Astrocyte of the cerebellum (primary cell): ENCODE measurements around the gene FAM184B.

ENCODE experiments used
- DNase-seq: peaks from one replicate; pipeline ENCODE4 v3.0.0-alpha.2; 2011; ENCODE audit warnings: low read depth
- H3K4me3 ChIP-seq: 2 replicates; pipeline ENCODE4 v1.5.1; 2011; ENCODE audit warnings: mild to moderate bottlenecking, low read depth, low read length, moderate library complexity
- in situ Hi-C: cut with HindIII; loops from 2 replicates; pipeline ENCODE4 v1.10.0; 2017; ENCODE audit warnings: low sequenced_read_pairs
- TF ChIP-seq, protein P1 (sequence below): IDR thresholded peaks from 2 replicates; pipeline ENCODE4 v1.5.1; 2012; ENCODE audit warnings: low read length, low read depth, moderate library complexity, mild to moderate bottlenecking; ENCODE audit errors: missing control alignments

The FAM184B gene

DNA sequence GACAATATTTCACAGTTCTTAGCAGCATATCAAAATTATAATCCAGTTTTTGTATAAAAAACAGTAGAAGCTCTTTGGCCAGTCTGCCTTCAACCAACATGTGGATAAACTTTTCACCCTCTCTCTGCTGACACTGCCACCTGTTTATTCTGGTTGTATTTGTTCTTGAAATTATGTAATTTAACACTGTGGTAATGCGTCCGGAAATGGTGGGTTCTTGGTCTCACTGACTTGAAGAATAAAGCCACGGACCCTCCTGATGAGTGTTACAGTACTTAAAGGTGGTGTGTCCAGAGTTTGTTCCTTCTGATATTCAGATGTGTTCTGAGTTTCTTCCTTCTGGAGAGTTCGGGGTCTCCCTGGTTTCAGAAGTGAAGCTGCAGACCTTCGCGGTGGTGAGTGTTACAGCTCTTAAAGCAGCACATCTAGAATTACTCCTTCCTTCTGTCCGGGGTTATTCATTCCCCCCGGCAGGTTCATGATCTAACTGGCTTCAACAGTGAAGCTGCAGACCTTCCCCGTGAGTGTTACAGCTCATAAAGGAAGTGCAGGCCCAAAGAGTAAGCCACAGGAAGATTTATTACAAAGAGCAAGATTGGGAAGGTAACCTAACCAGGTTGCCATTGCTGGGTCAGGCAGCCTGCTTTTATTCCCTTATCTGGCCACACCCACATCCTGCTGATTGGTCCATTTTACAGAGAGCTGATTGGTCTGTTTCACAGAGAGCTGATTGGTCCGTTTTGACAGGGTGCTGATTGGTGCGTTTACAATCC lies 15.7 kb downstream of the FAM184B start:
- TF ChIP-seq, protein P1, sequence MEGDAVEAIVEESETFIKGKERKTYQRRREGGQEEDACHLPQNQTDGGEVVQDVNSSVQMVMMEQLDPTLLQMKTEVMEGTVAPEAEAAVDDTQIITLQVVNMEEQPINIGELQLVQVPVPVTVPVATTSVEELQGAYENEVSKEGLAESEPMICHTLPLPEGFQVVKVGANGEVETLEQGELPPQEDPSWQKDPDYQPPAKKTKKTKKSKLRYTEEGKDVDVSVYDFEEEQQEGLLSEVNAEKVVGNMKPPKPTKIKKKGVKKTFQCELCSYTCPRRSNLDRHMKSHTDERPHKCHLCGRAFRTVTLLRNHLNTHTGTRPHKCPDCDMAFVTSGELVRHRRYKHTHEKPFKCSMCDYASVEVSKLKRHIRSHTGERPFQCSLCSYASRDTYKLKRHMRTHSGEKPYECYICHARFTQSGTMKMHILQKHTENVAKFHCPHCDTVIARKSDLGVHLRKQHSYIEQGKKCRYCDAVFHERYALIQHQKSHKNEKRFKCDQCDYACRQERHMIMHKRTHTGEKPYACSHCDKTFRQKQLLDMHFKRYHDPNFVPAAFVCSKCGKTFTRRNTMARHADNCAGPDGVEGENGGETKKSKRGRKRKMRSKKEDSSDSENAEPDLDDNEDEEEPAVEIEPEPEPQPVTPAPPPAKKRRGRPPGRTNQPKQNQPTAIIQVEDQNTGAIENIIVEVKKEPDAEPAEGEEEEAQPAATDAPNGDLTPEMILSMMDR, result no peak
- H3K4me3 ChIP-seq, result no peak overlapping the region
- no peak for DNase-seq
- in situ Hi-C loops, result no loop called here

DNA sequence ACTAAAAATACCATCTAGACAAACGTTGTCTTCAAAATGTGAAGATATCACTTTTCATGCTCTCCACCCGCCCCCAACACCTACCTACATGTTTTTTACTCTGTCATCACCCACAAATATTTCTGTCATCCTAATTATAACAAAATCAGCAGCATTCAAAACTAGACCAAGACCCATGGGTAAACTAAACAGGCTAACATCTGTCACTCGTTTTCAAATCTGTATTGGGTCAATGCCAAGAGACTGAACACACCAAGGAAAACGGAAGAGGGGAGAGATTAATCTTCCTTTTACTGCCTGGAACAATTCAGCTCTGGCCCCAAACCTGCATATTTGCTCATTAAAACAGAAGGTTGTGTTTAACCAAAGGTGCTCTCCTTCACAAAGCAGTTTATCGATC lies 17.5 kb downstream of the FAM184B start:
- H3K4me3 ChIP-seq, result no peak overlapping the region
- in situ Hi-C loops, result no loop called here
- no peak for DNase-seq
- TF ChIP-seq, protein P1, result no peak

DNA sequence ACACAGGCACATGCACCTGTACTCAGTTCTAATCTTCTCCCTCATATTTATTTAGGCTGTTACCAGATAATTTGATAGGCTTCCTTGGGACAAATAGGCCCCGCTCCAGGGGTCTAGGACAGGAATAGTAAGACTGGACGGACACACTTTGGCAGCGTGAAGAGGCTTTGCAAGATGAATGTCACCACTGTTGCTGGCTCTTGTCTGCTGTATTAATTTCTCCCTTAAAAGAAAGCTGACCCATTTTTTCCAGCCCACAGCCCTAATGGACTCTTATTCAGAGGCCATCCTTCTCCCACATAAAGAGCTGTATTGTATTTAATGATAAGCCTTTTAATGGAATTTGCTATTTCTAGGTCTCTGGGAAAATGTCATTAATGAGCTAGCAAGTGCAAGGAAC lies 18.0 kb downstream of the FAM184B start:
- DNase-seq, result no peak
- TF ChIP-seq, protein P1, result no peak
- in situ Hi-C loops, result no loop called here
- H3K4me3 ChIP-seq, result no peak overlapping the region

DNA sequence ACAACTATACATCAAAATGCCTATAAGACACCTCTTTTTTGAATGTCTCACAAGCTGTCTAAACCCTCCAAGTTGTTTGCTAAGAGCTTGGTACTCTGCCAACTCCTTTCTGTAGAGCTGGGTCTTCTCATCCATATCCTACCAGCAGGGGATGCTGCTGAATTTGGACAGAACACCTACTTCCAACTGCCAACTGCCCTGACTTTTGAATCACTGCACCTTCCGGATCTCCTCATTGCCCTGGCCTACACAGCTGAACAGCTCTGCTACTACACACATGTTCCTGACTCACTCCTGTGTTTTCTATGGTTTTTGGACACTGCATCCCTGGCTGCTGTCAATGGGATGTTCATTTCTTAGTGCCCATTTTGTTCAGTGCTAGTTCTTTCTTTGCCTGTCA lies 18.7 kb downstream of the FAM184B start:
- no peak overlapping the region for H3K4me3 ChIP-seq
- in situ Hi-C loops, result no loop called here
- TF ChIP-seq, protein P1, result peak; percentile 26
- DNase-seq, result peak; percentile 18

DNA sequence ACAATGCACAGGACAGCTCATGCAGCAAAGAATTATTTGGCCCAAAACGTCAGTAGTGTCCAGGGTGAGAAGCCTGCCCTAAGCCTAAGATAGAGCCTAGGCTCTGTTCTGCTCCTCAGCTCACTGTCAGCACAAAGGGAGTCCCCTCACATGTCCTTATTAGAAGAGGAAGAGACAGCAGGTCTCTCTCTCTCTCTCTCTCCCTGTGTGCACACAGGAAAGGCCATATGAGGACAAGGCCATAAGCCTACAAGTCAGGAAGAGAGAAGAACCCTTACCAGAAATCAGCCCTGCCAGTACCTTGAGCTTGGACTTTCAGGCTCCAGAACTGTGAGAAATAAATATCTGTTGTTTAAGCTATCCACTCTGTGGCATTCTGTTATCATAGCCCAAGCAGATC lies 20.4 kb downstream of the FAM184B start:
- DNase-seq, result no peak
- no peak overlapping the region for H3K4me3 ChIP-seq
- TF ChIP-seq, protein P1, result no peak
- in situ Hi-C loops, result no loop called here

DNA sequence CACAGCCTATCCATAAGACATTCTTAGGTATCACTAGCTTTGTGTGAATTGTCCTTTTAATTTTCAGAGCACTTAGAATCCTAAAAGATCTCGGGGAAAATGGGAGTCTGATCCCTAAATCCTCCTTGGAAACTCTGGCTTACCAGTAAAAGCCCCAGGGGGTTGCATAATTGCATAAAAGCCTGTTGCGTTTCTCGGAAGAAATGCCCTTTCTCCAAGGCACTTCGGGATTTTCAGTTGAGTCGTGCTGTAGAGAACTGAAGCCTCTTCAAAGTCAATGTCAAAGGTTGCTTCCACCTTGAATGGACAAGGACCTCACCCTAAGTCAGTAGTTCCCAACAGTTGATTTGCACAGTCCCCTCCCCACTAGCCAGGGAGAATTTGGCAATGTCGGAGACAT lies 20.8 kb downstream of the FAM184B start:
- in situ Hi-C loops, result no loop called here
- no peak for DNase-seq
- TF ChIP-seq, protein P1, result no peak

More for the DNA sequence above, 20.8 kb downstream of the FAM184B start:
- H3K4me3 ChIP-seq, result no peak overlapping the region
